Pulmonary artery endothelial cell (primary cell): ENCODE data around the gene TRPM4. TPM values are rescaled to one million over a fixed set of nuclear protein-coding genes. Genes with fewer than 3 reads are reported as not detected.
"Not testable (repeated sequence)": the region's sequence is repeated elsewhere in the genome, so short reads cannot be mapped to it uniquely, and the experiment has no call there.

Experiments used
- DNase-seq: peaks from one replicate; pipeline ENCODE4 v3.0.0-alpha.2; 2011; ENCODE audit warnings: low read depth, low spot score
- total RNA-seq: library from RNA; depleted of rRNA; stranded (reverse); fragments of >200 nt; gene quantifications from 2 replicates; pipeline ENCODE4 v1.2.3, GENCODE V29; 2014

TRPM4 gene
- total RNA-seq, 1 donor from 2014 or later, result 14.4 TPM

DNA sequence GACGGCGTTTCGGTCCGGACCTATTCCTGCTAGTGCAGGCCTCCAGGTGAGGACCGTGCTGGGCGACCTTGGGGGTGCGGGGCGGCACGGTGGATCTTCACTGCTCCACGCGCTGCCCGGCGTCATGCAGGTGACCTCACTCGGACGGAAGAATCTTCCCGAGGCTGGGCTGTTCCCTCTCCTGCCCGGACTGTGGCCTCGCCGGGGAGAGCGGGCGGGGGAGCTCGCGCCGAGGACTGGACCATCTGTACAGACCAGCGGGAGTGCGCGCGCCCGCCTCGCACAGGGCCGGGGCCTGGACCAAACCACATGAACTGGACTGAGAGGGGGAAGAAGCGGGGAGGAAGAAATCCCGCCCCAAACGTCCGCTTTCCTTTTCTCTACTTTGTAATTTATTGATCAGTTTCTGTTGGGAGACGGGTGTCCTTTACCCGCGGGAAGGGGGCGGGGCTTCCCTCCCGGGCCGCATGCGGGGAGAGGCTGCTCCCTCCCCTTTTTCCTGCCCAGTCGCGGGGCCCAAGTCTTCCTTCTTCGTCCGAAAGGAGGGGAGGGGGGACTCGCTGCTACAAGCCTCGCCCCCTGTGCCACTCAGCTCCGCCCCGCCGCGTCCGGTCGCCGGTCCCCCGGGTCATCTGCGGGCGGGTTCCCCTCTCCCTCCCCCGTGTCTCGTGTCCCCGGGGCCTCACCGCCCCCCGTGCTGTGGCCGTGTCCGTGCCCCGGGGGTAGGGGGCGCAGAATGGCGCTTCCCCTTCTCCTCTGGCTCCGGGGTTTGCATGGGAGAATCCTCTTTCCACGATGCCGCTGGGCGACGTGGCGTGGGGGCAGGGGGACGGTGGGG is 7.3 kb upstream of the TRPM4 start:
- no peak for DNase-seq

DNA sequence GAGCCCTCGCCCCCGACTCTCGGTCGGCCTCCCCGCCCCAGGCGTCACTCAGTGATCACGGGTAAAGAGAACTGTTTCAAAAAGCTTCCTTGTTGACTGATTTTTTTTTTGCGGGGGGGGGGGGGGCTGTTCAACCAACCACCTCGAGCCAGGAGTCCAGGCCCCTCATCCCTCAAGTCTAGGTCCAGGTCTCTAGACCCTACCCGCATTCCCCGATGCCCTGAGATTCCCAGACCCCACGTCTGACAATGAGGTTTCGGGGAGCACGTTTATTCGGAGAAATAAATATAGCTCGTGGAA is 6.7 kb upstream of the TRPM4 start:
- no peak for DNase-seq

DNA sequence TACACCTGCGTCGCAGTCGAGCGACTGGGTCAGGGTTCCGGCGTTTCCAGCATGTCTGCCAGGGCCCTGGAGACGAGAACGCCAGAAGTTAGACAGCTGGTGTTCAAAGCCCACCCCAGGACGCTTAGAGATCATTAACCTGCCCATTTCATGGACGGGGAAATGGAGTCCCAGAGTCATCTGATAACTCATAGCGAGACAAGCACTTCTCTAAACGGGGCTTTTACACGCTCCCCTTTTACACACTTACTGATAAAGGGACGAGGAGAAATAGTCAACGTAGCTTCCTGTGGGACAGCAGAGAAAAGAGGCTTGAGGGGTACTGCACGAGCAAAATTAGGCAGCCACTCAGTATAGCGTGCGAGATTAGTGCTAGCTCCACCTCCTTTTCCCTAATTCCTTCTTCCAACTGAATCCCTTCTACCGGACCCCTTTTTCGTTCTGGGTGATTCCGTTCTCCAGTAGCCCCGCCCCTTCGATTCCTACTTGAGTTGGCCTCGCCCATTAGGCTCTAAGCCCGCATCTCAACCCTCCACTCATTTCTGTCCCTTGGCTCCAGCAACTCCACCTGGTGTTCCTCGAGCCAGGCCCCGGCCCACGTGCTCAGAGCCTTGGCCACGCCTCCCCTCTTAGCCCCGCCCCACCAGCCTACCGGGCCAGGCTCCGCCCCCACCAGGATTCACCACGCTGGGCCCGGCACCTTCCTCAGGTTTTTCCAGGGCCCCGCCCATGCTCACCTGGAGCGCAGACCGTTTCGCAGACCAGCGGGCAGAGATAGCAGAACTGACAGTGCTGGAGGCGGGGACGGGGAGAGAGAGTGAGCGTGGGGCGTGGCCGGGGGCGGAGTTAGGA is 6.1 kb upstream of the TRPM4 start:
- no peak for DNase-seq

DNA sequence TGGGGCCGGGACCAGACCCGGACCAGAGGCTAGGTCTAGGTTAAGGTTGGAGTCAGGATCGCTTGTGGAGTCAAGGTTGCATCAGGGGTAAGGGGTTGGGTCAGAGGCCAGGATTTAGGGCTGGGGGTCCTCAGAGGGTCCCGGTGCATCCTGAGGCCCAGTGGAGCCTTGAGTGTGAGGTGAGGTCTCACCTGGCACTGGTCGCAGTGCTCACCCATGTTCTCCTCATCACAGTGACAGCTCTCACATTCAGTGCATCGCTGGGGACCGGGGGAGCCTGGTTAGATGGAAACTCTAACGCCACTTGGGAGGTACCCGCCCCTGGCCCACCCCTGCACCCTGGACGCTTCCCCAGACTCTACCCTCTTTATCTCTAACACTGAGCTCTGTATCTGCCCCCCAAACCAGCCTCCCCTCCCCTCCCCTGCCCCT is 5.5 kb upstream of the TRPM4 start:
- DNase-seq, result no peak

DNA sequence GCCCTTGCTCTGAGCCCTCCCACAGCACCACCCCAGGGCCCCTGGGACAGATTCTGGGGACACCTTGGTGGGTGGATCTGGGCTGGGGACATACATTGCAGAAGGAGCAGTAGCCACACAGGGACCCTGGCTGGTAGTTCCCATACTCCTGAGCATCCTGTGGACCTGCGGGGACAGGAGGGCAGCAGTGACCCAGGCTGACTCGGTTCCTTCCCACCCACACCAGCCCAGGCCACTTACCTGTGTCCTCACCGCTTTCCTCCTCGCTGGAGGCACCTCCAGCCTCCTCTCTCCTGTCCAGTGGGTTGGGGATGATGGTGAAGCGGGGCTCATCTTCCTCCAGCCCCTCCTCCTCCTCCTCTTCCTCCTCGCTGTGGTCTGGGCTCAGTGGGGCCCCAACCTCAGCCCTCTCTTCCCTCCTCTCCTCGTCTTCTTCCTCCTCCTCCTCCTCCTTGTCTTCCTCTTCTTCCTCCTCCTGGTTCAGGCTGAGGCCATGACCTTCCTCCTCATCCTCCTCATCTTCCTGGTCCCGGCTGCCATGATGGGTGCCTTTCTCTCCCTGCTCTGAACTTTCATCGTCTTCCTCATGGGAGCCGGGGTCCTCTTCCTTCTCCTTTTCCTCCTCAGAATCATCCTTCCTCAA is 4.3 kb upstream of the TRPM4 start:
- DNase-seq, result no peak

DNA sequence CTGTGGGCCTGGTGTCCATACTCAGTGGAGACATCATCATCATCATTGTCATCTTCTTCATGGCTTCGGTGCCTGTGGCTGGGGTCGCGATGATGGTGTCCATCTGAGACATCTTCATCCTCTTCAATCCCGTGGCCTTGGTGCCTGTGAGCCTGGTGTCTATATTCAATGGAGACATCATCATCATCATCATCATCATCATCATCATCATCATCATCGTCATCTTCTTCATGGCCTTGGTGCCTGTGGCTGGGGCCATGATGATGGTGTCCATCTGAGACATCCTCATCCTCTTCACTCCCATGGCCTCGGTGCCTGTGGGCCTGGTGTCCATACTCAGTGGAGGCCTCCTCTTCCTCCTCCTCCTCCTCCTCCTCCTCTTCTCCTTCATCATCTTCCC is 3.3 kb upstream of the TRPM4 start:
- DNase-seq, result no peak

DNA sequence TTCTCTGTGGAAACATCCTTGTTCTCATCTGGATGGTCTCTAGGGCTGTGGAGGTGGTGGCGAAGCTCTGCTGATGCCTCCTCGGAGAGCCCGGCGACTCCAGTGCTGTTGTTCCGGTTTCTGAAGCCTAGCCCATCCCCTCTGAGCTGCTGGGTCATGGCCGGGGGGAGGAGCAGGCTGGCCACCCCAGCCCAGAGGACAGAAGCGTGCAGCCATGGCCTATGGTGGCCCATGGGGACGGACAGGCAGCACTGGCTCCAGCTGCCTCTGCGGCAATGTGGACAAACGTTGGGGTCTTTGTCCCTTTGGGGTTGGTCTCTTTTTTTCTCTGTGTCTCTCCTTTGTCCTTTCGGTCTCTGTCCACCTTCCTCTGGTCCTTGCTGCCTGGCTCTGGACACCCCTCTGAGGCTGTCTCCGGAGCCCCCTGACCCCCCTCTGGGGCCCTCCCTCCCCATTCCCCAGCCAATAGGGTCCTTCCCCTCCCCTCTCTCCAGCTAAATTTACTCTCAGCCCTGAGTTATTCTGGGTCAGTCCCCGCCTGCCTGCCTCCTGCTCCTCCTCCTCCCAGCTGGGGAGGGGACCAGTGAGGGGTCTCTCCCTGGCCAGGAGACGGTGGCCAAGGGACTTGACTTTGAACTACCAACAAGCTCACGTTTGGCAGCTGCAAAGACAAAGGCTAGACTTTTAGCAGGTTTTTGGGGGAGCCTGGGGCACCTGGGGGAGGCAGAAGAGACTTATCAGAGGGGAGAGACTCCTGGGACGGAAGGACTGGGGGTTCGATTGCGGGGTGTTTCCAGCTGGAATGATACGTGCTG is 2.4 kb upstream of the TRPM4 start, which contains the start of gene HRC:
HRC (minus strand) TSS at position 392 of the 815 bp plus-strand sequence; CDS start at position 233, 159 bp downstream.
- no peak for DNase-seq

DNA sequence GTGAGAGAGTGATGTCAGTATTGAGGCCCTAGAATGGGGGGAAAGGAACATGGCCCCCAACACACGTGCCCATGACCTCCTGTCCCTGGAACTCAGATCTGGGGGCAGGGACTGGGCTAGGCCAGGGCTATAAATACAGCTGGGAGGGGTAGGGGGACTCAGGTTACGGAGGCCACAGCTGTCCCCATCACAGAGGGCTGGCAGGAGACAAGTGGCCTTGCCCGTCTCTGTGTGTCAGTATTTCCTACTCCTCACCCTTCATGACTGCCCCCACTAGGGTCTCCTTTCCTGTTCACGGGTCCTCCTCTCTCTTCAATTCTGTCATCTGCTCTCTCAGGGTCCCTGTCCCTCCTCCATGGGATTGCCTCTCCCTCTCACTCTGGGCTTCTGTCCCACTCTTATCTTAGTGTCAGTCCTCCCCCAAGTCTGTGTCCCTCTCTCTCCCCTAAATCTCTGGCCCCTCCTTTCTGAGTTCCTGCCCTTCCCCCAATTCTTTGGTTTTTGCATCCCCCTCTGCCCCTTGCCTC is 1.7 kb upstream of the TRPM4 start:
- no peak for DNase-seq

DNA sequence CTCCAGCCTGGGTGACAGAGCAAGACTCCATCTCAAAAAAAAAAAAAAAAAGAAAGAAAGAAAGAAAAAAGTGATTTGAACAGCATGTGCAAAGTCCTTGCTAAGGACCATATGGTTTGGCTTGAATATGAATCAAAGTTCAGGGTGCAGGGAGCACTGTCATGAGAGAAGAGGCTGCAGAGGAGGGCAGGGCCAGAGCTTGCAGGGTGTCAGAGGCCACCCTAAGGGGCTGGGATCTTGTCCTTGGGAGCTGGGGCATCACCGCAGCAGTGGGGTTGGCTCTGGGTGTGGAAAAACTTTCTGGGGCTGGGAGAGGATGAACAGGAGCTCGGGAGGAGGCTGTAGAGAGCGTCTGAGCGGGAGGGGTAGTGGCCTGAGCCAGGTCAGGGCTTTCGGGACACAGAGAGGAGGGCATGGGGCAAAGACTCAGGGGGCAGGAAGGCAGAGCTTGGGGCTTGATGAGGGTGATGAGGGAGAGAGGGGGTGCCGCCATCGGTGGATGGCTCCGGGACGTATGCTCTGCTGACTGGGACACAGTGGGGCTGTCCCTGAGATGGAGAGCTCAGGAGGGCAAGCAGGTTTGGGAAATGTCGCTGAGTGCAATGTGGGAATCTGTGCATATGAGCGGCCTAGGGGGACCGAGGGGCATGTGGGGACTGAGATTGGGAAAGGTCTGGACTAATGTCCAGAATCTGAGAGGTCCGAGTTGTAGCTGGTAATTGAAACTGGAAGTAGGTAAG is 3.0 kb downstream of the TRPM4 start:
- no peak for DNase-seq

DNA sequence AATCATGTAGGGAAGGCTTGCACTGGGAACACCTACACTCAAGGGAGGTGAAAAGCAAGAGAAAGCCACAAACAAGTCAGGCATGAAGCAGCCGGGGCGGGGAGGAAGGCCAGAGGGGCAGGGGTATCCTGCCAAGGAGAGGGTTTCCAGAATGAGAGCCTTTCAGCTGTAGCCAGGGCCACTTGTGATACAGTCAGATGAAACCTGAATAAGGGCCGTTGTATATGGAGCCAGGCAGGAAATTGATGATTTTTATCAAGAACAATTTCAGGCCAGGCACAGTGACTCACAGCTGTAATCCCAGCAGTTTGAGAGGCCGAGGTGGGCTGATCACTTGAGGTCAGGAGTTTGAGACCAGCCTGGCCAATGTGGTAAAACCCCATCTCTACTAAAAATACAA is 4.4 kb downstream of the TRPM4 start:
- no peak for DNase-seq

DNA sequence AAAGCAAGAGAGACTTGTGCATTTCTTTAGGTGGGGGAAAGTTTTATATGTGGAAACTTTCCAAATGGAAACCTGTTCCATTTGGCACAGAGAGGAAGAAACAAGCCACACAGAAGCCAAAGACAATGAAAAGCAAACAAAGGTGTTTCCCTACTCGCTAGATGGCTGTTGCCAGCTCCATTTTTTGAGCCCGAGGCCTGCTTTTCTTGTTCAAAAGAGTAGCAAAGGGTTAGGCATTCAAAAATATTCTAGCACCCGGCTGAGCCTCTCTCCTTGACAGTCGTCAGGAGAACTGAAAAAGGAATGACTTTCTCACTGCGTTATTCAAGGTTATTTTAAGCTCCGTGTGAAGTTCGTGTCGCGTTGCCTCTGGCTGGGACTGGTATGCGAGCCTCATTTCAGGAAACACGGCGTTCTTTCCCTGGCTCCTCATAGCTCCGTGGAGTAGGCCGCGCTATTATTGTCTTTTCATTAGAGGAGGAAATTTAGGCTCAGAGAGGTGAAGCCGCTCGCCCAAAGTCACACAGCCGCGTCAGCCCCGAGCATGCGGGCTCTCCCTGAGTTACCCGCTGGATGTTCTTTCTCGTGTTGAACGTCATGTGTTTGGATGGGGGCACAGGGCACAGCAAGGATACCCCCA is 7.6 kb downstream of the TRPM4 start:
- DNase-seq, result no peak

DNA sequence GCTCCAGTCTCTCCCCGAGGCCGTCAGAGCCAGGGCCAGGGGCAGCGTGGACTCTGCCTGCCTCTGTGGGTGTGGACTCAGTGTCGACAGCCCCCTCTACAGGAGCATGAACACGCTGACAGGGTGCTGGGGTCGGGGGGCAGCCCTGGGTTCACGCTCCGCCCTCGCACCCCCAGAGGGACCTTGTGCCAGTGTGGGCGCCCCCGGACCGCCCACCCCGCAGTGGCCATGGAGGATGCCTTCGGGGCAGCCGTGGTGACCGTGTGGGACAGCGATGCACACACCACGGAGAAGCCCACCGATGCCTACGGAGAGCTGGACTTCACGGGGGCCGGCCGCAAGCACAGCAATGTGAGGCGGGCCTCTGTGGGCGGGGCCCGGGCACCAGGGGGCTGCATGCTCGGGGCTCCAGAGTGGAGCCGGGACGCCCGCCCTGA is 8.3 kb downstream of the TRPM4 start:
- no peak for DNase-seq

DNA sequence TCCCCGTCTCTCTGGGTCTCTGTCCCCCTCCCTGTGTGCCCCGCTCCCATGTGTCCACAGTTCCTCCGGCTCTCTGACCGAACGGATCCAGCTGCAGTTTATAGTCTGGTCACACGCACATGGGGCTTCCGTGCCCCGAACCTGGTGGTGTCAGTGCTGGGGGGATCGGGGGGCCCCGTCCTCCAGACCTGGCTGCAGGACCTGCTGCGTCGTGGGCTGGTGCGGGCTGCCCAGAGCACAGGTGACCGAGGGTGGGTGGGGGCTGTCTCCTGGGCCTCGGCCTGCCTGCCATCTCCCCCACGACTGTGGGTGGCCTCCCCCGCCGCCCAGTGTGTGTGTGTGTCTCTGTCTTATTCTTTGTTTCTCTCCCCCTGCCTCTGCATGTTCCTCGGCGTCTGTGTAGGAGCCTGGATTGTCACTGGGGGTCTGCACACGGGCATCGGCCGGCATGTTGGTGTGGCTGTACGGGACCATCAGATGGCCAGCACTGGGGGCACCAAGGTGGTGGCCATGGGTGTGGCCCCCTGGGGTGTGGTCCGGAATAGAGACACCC is 10.3 kb downstream of the TRPM4 start:
- no peak for DNase-seq

DNA sequence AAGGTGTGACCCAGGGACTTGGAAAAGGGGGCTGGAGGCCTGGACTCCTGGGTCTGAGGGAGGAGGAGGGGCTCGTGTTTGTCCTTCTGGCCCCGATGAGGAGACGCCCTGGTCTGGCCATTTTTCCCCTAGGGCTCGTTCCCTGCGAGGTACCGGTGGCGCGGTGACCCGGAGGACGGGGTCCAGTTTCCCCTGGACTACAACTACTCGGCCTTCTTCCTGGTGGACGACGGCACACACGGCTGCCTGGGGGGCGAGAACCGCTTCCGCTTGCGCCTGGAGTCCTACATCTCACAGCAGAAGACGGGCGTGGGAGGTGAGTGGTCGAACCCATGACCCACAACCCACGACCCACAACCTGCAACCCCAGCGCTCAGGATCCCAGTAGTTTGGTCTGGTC is 10.8 kb downstream of the TRPM4 start:
- DNase-seq, result no peak

DNA sequence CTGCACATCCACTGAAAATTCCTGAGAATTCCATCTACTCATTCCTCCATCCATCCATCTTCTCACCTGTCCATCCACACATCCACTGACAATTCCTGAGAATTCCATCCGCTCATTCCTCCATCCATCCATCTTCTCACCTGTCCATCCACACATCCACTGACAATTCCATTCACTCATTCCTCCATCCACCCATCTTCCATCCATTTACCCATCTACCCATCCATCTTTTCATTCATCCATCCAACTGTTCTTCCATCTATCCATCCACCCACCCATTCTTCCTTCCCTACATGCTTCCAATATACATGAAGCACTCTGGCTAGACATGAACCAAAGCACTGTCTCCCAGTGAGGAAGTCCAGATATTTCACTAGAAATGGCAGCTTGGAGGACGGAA is 15.6 kb downstream of the TRPM4 start:
- DNase-seq, result no peak

DNA sequence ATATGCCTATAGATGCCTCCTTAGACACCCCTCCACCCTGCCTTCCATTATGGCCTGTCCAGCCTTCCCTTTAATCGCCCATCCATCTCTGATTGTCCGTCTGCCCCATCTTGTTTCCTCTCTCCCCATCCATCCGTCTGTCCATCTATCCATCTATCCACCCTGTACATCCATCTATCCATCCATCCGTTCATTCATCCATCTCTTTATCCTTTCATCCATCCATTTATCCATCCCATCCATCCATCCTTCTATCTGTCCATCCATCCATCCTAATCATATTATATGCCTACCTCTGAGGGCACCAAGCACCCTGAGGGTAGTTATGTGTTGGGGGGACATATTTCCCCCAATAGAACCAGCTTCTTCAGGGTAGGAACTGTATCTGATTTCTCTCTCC is 23.1 kb downstream of the TRPM4 start:
- DNase-seq, result no peak

DNA sequence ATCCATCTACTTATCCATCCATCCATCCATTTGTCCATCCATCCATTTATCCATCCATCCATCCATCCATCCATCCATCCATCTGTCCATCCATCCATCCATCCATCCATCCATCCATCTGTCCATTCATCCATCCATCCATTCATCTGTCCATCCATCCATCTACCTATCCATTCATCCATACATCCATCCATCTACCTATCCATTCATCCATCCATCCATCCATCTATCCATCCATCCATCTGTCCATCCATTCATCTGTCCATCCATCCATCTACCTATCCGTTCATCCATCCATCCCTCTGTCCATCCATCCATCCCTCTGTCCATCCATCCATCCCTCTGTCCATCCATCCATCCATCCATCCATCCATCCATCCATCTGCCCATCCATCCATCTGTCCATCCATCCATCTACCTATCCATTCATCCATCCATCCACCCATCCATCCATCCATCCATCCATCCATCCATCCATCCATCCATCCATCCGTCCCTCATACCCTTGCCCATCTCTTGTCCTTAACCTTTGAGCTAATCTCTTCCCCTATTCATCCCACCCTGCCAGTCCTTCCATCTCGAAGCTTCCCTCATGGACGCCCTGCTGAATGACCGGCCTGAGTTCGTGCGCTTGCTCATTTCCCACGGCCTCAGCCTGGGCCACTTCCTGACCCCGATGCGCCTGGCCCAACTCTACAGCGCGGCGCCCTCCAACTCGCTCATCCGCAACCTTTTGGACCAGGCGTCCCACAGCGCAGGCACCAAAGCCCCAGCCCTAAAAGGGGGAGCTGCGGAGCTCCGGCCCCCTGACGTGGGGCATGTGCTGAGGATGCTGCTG is 24.6 kb downstream of the TRPM4 start:
- DNase-seq, result not testable (repeated sequence)

DNA sequence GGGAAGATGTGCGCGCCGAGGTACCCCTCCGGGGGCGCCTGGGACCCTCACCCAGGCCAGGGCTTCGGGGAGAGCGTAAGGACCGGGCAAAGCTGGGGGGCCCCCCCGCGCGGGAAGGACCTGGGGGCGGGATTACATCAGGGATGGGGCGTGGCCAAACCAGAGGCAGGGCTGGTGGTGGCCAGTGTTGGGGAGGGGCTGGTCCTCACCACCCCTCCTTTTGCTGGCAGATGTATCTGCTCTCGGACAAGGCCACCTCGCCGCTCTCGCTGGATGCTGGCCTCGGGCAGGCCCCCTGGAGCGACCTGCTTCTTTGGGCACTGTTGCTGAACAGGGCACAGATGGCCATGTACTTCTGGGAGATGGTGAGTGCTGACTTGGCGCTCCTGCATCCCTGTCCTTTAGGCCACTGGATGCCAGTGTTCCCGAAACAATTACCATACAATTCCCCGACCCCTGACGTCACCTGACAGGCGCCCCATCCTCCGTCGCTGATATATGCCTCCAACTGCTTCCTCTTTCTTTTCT is 25.3 kb downstream of the TRPM4 start:
- no peak for DNase-seq
